A549 treated with AZD9567 at 1 μM for 4 hours (cell line): Measurements from ENCODE around the gene MIB1. TPM values are rescaled to one million over a fixed set of nuclear protein-coding genes. Genes with fewer than 3 reads are reported as not detected.

ENCODE experiments used
- total RNA-seq: library from RNA; stranded (reverse); fragments of 200-300 nt; extraction: Qiagen RNA extraction; gene quantifications from 5 replicates; pipeline ENCODE4 v1.2.3, GENCODE V29; 2022; ENCODE audit not compliant: insufficient read depth

The MIB1 gene
- 5.2 to 9.5 TPM (median 9.2 TPM) in 5 replicates for total RNA-seq

DNA sequence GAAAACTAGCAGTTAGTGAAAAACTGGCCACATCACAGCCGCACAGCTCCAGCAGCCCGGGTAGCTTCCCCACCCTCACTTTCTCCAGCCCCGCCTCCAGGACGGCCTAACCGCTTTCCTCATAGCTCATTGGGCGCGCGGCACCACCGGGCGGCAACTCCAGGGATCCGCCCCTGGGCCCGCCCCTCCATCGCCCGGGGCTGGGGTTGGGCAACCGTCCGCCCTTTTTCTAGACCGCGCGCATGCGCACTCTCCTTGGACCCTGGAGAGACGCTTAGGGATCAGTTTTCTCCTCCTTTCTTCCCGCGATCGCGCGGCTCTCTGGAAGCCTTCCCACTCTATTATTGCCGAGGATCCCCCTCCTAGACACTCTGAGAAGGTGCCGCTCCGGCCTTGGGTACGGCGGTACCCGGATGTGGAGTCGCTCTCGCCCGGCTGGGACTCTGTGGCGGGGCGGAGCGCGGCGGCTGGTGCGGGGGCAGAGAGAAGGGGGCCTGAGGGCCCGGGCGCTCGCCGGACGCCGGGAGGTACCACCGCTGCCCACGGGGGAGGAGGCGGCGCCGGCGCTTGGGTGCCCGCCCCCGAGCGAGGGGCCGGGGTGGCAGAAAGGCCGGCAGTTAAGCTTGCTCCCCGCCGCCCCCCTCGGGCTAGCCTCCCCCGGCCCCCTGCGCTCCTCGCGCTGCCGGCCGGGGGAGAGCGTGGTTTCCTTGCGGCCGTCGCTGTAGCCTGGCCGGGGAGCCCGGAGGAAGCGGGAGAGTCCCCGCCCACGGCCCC lies at the start of gene MIB1:
MIB1 (plus strand) TSS at position 255 of the 774 bp plus-strand sequence. CDS start 792 bp downstream, outside the sequence.

DNA sequence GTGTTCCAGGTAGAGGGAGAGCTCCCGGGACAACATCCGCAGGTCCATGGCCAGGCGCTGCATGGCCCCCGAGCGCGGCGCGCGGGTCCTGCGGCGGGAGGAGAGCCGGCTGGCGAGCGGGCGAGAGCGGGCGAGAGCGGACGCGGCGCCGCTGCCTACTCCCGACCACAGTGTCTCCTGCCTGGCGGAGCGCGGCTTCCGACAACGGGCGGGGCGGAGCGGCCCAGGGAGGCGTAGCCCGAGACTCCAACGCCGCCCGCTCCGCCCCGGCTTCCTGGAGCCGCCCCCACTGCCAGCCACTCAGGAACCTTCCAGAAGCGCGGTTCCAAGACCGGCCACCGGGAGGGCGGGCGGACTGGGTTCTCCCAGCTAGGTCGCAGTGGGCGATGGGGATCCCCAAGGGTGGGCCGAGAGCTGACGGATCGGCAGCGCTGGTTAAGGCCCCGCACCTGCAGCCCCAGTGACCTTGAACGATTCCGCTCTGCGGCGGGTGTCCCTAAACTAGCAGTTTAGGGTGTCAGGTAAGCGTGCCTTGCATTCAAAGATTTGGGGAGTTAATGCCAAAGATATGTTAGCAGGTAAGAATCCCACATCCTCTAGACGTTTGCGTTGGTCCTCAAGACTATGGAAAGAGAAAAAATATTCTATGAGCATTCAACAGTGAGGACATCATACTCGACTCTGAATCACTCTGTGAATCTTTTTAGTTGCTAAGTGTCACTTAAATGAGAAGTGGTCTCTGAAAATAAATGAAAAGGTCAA lies 35.8 kb upstream of the MIB1 start, which contains the start of gene ABHD3:
ABHD3 (minus strand) TSS at position 172 of the 762 bp plus-strand sequence; CDS start at position 63, 109 bp downstream.

Other genes starting within 250 kb of the MIB1 start
- 8.2 to 9.5 TPM (median 9.3 TPM) in 5 replicates for gene ESCO1, start 140.1 kb upstream of the MIB1 start, total RNA-seq
- gene SNRPD1, start 128.5 kb upstream of the MIB1 start, total RNA-seq: 159 to 235 TPM (median 166 TPM) in 5 replicates
- gene ABHD3, start 36.0 kb upstream of the MIB1 start, total RNA-seq: 15.9 to 21.2 TPM (median 20.1 TPM) in 5 replicates